GM19193 (cell line): Measurements from ENCODE around the gene ZSWIM6.

ENCODE experiments used
- POLR2A ChIP-seq: IDR thresholded peaks from 4 replicates; pipeline ENCODE4 v1.6.1; 2011; ENCODE audit not compliant: insufficient read depth, insufficient read length; ENCODE audit errors: extremely low read depth

ZSWIM6 gene

DNA sequence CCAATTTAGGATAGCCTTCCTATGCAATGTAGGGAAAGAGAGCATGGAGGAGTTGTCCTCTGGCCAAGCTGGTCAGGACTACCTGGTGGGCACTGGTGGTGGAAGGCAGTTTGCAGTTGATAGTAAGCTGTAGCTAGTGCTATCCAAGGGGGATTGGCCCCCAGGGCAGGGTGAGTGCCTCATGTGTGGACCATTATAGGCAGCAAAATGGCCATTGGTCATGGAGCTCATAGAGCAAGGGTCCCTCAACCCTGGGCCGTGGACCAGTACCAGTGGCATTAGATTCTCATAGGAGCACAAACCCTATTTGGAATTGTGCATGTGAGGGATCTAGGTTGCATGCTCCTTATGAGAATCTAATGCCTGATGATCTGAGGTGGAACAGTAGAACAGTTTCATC is 139.3 kb downstream of the ZSWIM6 start:
- no peak for TF ChIP-seq POLR2A

DNA sequence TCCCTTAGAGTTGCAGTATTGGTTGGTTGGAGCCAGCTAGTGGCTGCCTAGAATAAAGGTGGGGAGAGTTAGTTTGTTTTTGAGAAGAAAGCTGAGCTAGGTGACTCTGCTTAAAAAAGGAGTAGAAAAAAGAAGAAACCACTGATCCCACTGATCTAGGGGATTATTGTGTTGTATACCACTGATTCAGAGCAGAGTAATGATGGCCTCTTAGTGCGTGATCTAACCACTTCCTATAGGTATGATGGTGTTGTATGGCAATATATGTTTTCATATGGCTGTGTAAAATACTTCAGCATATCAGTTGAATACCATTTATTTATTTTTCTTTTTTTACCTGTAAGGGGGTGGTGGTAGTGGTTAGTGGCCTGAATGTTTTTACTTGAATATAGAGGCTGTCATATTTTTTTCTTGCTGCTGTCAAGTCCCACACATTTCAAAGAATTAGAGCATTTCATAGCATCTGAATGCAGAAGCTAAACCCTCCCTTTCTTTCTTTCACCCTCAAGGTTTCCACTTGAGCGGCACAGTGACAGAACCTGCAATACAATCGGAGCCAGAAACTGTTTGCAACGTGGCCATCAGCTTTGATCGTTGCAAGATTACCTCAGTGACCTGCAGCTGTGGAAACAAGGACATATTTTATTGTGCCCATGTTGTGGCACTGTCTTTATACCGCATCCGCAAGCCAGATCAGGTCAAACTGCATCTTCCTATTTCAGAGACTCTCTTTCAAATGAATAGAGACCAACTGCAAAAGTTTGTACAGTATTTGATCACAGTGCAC is 140.3 kb downstream of the ZSWIM6 start:
- no peak for TF ChIP-seq POLR2A

GRCh38 chr5:61474746-61475145 is 142.7 kb downstream of the ZSWIM6 start:
- no peak for TF ChIP-seq POLR2A

GRCh38 chr5:61477788-61478187 is 145.7 kb downstream of the ZSWIM6 start:
- no peak for TF ChIP-seq POLR2A

GRCh38 chr5:61479850-61480614 is 148.0 kb downstream of the ZSWIM6 start:
- TF ChIP-seq POLR2A: no peak

DNA sequence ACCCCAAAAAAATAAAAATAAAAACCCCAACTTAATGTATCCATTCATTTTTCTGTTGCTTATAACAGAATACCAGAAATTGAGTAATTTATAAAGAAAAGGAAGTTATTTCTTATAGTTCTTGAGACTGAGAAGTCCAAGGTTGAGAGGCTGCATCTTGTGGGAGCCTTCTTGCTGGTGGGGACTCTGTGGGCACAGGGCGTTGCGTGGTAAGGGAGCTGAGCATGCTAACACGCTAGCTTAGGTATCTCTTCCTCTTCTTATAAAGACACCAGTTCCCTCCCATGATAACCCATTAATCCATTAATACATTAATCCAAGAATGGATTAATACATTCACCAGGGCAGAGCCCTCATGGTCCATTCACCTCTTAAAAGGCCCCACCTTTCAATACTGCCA is 150.9 kb downstream of the ZSWIM6 start:
- TF ChIP-seq POLR2A: no peak

- TF ChIP-seq POLR2A: no peak
Observed at GRCh38 chr5:61486476-61486875, 154.4 kb downstream of the ZSWIM6 start.

DNA sequence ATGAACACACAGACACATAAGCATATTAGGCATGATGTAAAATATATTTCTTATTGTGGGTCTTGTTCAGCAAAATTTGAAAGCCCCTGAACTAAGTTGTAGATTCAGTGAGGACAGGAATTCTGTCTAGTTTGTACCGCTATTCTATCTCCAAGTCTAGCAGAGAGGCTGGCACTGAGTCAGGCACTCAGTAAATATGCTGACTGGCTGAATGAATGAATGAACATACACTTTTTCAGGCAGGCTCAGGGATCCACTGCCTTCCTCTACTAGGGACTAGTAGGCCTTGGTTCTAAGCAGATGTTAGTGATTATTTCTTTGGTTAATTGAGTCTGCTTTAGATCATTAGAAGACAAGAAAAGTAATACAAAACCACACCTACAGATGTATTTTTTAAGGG is 157.5 kb downstream of the ZSWIM6 start:
- TF ChIP-seq POLR2A: no peak

DNA sequence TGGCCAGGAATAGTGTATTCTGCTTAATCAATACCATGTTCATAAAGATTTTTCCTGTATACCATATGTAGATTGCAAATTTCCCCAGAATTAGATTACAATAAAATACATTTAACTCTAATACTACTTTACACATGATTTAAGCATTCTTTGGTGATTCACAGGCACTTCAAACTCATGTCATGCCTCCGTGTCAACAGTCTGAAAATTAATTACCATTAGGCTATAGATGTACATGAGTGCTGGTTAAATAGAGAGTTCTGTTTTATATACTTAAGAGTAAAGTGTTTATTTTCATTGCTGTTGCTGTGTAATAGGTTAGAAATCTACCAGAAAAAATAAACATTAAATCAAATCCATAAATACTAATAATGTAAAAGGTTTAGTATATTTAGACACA is 159.8 kb downstream of the ZSWIM6 start:
- TF ChIP-seq POLR2A: no peak

DNA sequence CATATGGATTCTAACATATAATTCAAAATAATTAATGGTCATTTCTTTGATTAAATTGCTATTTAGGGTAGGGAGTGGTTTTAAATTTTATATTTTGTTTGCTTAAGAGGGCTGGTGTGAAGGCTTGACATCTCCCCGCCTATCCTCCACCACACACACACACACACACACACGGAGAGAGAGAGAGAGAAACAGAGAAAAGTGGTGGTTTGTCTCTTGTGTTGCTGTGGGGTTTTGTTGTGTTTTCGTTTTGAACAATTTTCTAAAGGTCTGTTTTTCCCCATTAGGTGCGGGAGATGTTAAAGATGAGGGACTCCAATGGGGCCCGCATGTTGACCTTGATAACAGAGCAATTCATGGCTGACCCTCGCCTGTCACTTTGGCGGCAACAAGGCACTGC is 161.9 kb downstream of the ZSWIM6 start:
- no peak for TF ChIP-seq POLR2A

DNA sequence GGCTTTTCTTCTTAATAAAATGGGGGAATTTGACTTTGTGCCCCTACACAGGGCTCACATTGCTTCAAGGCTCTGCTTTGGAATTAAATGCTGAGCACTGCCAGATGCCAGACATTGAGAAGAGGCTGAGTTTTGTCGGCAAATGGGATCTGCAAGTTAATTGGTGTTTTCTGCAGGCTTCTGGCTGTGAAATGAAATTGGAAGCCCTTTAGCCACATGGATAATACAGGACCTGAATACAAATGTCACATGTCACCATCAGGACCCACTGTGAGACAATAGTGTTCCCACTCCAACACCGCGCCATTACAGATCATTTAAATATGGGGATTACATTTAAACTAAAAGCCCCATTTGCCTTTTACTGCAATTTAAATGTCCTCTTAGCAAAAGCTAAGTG is 164.4 kb downstream of the ZSWIM6 start:
- TF ChIP-seq POLR2A: no peak

DNA sequence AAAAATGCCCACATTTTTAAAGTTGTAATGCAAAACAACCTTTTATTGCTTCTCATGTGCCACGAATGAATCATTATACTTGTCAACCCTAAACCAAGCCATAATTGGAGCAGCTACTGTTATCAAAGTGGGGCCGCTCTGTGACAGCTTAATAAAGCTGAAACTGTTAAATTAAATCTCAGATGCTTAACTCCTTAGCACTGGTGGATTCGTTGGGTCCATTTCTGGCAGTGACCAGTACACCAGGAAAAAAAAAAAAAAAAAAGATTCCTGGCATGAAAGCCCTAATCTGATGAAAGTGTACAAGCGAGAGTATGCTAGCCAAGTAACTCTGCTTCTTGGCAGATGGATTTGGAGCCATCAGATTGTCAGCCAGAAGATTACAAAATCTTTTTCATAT is 164.8 kb downstream of the ZSWIM6 start:
- TF ChIP-seq POLR2A: no peak

GRCh38 chr5:61498121-61498520 is 166.1 kb downstream of the ZSWIM6 start:
- no peak for TF ChIP-seq POLR2A

GRCh38 chr5:61501971-61502370 is 169.9 kb downstream of the ZSWIM6 start:
- TF ChIP-seq POLR2A: no peak

DNA sequence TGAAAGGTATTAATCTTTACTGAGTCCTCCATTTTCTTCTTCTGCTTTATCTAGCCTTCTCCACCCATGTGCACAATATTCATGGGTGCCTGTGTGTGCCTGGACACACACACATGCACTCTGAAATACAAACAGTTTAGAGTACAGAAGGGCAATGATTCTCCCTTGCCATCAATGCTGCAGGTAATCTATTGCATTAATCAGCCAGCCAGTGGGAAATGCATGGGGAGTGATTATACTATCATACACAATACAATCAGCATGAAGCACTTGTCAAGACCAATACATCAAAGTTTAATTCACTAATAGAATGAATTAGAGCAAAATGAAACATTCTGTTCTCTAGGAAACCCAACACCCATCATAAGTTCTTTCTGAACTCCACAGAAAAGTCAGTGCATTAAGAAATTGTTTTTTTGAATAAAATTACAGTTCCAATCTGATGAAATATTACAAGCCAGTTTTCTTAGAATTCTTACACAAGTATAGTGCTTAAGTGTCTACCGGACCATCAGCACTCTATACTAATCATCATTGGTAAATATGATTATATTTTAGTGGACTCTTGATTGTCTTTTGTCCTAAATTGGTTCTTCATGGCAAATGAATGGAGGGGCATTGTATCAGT is 172.2 kb downstream of the ZSWIM6 start:
- TF ChIP-seq POLR2A: no peak

DNA sequence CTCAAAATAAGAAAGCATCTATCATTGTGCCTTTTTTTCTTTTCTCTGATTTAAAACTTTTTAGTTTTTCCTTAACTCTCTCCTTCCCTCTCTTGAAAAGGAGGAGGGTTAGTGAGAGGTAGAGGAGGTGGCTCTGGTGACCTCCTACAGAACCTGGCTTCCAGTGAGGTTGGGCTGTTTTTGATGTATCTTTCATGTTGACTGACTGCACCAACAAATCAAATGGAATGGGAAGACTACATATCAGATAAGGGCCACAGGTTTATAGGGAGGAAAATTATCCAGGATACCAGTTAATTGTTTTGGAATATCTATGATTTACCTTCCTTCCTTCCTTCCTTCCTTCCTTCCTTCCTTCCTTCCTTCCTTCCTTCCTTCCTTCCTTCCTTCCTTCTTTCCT is 173.2 kb downstream of the ZSWIM6 start:
- no peak for TF ChIP-seq POLR2A

DNA sequence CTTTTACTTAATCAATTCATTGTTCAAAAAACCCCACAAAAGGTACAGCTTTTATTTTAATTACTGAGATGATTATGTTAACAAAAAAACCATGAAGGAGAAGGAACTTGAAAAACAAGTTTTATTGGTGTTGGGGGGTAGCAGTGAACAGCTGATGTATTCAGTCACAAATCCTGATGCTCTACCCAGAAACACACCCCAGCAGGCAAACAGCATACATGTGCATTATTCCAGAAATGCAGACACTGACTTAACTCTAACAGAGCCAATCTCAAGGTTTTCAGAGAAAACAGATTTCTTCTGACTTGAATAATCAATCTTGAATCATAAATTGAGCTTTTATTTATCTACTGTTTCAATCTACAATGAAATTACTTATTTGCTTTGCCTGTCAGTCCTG is 175.2 kb downstream of the ZSWIM6 start:
- no peak for TF ChIP-seq POLR2A

DNA sequence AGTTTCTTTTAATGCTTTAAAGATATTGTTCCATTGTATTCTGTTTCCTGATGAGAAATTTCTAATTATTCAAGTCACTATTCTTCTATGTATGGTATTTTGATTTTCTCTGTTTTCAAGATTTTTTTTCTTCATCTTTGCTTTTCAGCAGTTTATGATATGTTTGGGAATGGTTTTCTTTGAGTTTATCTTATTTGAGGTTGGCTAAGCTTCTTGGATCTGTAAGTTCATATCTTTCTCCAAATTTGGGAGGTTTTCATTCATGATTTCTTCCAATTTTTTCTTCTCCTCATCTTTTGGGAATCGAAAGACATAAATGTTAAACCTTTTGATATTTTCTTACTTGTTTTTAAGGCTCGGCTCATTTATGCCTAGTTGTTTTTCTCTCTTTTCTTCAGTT is 184.9 kb downstream of the ZSWIM6 start:
- TF ChIP-seq POLR2A: no peak
